Panc1 (cell line): ENCODE data around the gene METTL24.

Source experiments
- CTCF ChIP-seq: fragments of 450-650 bp; IDR thresholded peaks from 2 replicates; pipeline ENCODE4 v1.5.1; 2017; ENCODE audit warnings: mild to moderate bottlenecking
- POLR2AphosphoS5 ChIP-seq: IDR thresholded peaks from 2 replicates; pipeline ENCODE4 v1.6.1; 2012; ENCODE audit warnings: mild to moderate bottlenecking, low read depth, low read length, moderate library complexity
- REST ChIP-seq, 2 experiments: IDR thresholded peaks; 2 replicates each; pipeline ENCODE4 v1.6.1; 2011 to 2012; ENCODE audit warnings: low read depth in 2 of 2, control low read depth in 1 of 2, low read length in 1 of 2, mild to moderate bottlenecking in 1 of 2, moderate library complexity in 1 of 2; ENCODE audit not compliant: insufficient read depth in 1 of 2
- SIN3A ChIP-seq: IDR thresholded peaks from 2 replicates; pipeline ENCODE4 v1.6.1; 2012; ENCODE audit warnings: low read depth, mild to moderate bottlenecking, low read length, moderate library complexity, borderline replicate concordance; ENCODE audit not compliant: insufficient read depth
- TCF7L2 ChIP-seq: IDR thresholded peaks from 2 replicates; pipeline ENCODE4 v1.6.1; 2011; ENCODE audit warnings: mild to moderate bottlenecking, low read depth, low read length, inconsistent platforms

GRCh38 chr6:110390404-110390803, 32.3 kb upstream of the METTL24 start:
- TF ChIP-seq POLR2AphosphoS5, result no peak
- TF ChIP-seq TCF7L2, result no peak
- TF ChIP-seq CTCF, result no peak
- TF ChIP-seq REST (IDR thresholded peaks at IDR 0.05; ENCODE audit: insufficient read depth in 1 of 2, low read depth in 2 of 2, low read length in 1 of 2), result no peak
- TF ChIP-seq SIN3A, result no peak
